ENCODE results near the gene CALHM6.

Gene CALHM6

DNA sequence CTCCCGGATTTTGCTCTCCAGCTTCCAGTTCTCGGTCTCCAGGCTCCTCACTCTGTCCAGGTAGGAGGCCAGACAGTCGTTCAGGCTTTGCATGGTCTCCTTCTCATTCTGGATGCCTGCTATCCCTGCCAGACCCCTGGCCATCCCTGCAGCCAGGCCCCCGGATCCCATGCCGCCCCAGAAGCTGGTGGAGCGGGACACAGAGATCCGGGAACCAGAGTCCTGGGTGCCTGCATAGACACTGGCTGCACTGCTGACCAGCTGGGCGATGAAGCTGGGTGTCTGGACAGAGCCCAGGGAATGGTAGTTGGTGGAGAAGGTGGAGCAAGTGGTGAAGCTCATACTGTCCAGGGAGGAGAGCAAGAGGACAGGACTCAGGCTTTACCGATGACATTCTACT lies 2.9 kb upstream of the CALHM6 start:
- no peak overlapping the region for H3K4me3 ChIP-seq (ENCODE audit: low read depth, low read length)
- TF ChIP-seq, protein P1, sequence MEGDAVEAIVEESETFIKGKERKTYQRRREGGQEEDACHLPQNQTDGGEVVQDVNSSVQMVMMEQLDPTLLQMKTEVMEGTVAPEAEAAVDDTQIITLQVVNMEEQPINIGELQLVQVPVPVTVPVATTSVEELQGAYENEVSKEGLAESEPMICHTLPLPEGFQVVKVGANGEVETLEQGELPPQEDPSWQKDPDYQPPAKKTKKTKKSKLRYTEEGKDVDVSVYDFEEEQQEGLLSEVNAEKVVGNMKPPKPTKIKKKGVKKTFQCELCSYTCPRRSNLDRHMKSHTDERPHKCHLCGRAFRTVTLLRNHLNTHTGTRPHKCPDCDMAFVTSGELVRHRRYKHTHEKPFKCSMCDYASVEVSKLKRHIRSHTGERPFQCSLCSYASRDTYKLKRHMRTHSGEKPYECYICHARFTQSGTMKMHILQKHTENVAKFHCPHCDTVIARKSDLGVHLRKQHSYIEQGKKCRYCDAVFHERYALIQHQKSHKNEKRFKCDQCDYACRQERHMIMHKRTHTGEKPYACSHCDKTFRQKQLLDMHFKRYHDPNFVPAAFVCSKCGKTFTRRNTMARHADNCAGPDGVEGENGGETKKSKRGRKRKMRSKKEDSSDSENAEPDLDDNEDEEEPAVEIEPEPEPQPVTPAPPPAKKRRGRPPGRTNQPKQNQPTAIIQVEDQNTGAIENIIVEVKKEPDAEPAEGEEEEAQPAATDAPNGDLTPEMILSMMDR (IDR thresholded peaks at IDR 0.05; ENCODE audit: low read depth, low read length, missing control alignments) = no peak
- no peak for DNase-seq (ENCODE audit: low read depth)

DNA sequence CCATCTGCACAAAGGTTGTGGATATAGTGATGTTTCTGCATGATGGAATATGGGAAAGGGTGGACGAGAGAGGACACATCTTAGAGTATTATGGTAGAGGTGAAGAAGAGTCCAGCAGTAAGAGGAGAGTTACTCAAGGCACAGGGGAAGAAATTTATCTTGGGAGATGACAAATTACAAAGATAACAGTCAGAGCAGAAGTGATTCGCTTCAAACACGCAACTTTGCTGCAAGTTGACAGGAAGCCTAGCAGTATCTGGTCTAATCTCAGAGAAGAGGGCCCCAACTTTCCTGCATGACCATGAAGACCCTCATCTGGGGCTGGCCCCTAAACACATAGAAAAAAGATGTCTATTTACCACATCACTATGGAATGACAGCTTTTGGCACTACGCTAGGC lies 1.2 kb upstream of the CALHM6 start:
- DNase-seq (ENCODE audit: low read depth) = no peak
- TF ChIP-seq, protein P1 (IDR thresholded peaks at IDR 0.05; ENCODE audit: low read depth, low read length, missing control alignments) = no peak
- no peak overlapping the region for H3K4me3 ChIP-seq (ENCODE audit: low read depth, low read length)

DNA sequence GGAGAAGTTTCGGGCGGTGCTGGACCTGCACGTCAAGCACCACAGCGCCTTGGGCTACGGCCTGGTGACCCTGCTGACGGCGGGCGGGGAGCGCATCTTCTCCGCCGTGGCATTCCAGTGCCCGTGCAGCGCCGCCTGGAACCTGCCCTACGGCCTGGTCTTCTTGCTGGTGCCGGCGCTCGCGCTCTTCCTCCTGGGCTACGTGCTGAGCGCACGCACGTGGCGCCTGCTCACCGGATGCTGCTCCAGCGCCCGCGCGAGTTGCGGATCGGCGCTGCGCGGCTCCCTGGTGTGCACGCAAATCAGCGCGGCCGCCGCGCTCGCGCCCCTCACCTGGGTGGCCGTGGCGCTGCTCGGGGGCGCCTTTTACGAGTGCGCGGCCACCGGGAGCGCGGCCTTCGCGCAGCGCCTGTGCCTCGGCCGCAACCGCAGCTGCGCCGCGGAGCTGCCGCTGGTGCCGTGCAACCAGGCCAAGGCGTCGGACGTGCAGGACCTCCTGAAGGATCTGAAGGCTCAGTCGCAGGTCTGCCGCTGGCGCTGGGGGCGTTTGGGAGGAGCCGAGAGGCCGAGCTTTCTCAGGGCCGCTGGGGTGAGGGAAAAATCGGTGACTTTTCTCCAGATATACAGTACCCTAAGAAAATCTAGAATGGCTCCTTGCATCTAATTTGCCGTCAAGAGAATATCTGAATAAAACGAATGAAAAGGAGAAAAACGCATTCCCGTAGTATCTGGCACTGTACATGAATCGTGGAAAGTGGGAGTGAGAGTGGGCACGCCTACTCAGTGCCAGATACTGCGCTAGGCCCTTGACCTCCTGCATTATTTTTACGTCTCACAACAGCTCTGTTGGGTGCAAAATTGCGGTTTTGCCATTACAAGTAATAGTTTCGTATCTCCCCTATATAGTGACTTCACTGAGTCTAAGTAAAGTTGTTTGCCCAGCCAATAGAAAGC lies 1.0 kb downstream of the CALHM6 start:
- TF ChIP-seq, protein P1 (IDR thresholded peaks at IDR 0.05; ENCODE audit: low read depth, low read length, missing control alignments) = peak; percentile 2
- peak overlapping the region; percentile 57 for H3K4me3 ChIP-seq (ENCODE audit: low read depth, low read length)
- DNase-seq (ENCODE audit: low read depth) = peak; percentile 26

DNA sequence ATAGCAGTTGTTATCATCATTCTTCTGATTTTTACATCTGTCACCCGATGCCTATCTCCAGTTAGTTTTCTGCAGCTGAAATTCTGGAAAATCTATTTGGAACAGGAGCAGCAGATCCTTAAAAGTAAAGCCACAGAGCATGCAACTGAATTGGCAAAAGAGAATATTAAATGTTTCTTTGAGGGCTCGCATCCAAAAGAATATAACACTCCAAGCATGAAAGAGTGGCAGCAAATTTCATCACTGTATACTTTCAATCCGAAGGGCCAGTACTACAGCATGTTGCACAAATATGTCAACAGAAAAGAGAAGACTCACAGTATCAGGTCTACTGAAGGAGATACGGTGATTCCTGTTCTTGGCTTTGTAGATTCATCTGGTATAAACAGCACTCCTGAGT lies 2.1 kb downstream of the CALHM6 start:
- TF ChIP-seq, protein P1 (IDR thresholded peaks at IDR 0.05; ENCODE audit: low read depth, low read length, missing control alignments) = no peak
- DNase-seq (ENCODE audit: low read depth) = no peak
- no peak overlapping the region for H3K4me3 ChIP-seq (ENCODE audit: low read depth, low read length)

DNA sequence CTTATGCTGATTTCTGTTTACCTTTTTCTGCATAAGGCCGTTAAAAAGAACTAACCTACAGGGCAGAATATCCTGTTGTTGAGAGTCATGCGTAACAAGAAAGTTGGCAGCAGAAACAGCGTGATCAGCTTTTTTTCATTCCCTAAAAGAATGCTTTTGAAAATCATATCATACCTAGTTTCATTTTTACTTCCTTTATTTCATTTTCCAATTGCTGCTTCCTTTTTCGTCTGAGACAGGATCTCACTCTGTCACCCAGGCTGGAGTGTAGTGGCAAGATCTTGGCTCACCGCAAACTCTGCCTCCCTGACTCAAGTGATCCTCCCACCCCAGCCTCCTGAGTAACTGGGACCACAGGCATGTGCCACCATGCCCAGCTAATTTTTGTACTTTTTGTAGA lies 4.1 kb downstream of the CALHM6 start:
- no peak overlapping the region for H3K4me3 ChIP-seq (ENCODE audit: low read depth, low read length)
- no peak for DNase-seq (ENCODE audit: low read depth)

DNA sequence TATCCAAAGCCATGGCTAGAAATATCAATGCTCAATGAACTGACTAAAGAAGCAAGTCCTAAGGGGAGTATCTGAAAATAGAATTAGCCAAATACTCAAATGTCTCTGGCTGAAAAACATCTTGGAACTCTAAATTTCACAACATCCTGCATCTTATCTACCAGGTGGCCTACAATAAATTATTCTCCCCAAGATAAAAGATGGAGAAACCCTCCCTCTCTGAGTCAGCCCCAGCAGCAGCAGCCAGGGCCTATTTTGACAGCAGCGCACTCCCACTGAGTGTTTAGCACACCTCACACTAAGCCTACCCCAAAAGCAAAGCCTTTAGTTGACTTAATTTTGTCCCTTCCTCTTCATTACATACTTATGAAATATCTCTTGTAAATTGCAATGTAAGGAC lies 5.9 kb downstream of the CALHM6 start:
- TF ChIP-seq, protein P1 (IDR thresholded peaks at IDR 0.05; ENCODE audit: low read depth, low read length, missing control alignments) = no peak
- DNase-seq (ENCODE audit: low read depth) = no peak

More for the DNA sequence above, 4.1 kb downstream of the CALHM6 start:
- TF ChIP-seq, protein P1 (IDR thresholded peaks at IDR 0.05; ENCODE audit: low read depth, low read length, missing control alignments) = no peak

More for the DNA sequence above, 5.9 kb downstream of the CALHM6 start:
- H3K4me3 ChIP-seq (ENCODE audit: low read depth, low read length) = no peak overlapping the region

Measured in GM12864 (cell line).